ENCODE data around the gene NUDT3. TPM values are rescaled to one million over a fixed set of nuclear protein-coding genes. Genes with fewer than 3 reads are reported as not detected.
"Not testable (repeated sequence)": the region's sequence is repeated elsewhere in the genome, so short reads cannot be mapped to it uniquely, and the experiment has no call there.

Gene NUDT3
- total RNA-seq, 2 donors from 2014 or later: 22.8 to 24.7 TPM

DNA sequence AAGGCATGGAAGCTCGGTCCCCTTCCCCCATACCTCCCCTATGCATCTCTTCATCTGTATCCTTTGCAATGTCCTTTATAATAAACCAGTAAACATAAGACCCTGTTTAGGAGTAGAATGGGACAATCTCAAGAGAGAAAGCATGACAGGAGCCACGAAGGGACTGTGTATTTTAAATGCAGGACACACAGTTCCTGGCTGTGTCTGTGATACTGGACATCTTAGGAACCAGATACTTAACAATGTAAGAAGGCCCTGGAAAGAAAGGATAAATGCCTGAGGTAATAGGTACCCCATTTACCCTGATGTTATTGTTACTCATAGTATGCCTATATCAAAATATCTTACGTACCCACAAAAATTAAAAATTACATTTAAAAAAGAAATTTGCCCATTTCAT lies 36.6 kb downstream of the NUDT3 start:
- DNase-seq: no peak
- Mint-ChIP-seq H3K36me3 (ENCODE audit: low read depth) (peaks cover 4% of the 10 kb centered on the region), H3K9me3 (no peaks in the 10 kb centered on the region), H3K27me3 (ENCODE audit: insufficient read depth) (no peaks in the 10 kb centered on the region), H3K4me1 (peaks cover 3% of the 10 kb centered on the region), H3K4me3 (no peak overlapping the region), H3K27ac (no peak overlapping the region)
- H3K27ac ChIP-seq (ENCODE audit: low read depth, low read length): no peak overlapping the region
- H3K9ac ChIP-seq (ENCODE audit: extremely low read depth, low read length, poor library complexity, severe bottlenecking): no peak overlapping the region
- H3K27me3 ChIP-seq (ENCODE audit: control insufficient read depth, insufficient read depth, low read length, poor library complexity, severe bottlenecking): no peaks in the 10 kb centered on the region
- no peaks in the 10 kb centered on the region for H3K4me1 ChIP-seq (ENCODE audit: control insufficient read depth, insufficient read depth, low read length)
- H3K36me3 ChIP-seq (ENCODE audit: control insufficient read depth, insufficient read depth, low read length): no peaks in the 10 kb centered on the region
- TF ChIP-seq CTCF (conservative IDR thresholded peaks at IDR 0.05): no peak
- H3K4me3 ChIP-seq (ENCODE audit: low read length): no peak overlapping the region
- no peaks in the 10 kb centered on the region for H3K9me3 ChIP-seq (ENCODE audit: control insufficient read depth, low read length)
- 82 to 86% methylated on average over 2 of the region's 3 CpGs for WGBS, 2 experiments (ENCODE audit: insufficient coverage in 1 of 2, insufficient read length in 1 of 2)

DNA sequence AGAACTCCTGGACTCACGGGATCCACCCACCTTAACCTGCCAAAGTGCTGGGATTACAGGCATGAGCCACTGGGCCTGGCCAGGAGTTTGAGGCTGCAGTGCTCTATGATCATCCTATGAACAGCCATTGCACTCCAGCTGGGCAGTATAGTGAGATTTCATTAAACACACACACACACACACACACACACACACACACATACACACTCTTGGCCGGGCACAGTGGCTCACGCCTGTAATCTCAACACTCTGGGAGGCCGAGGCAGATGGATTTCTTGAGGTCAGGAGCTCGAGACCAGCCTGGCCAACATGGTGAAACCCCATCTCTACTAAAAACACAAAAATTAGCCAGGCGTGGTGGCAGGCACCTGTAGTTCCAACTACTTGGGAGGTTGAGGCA lies 38.2 kb downstream of the NUDT3 start:
- 91 to 100% methylated on average over 1 to 6 of the region's 6 CpGs for WGBS, 2 experiments (ENCODE audit: insufficient coverage in 1 of 2, insufficient read length in 1 of 2)
- H3K27ac Mint-ChIP-seq; H3K27me3 Mint-ChIP-seq (ENCODE audit: insufficient read depth): not testable (repeated sequence)

DNA sequence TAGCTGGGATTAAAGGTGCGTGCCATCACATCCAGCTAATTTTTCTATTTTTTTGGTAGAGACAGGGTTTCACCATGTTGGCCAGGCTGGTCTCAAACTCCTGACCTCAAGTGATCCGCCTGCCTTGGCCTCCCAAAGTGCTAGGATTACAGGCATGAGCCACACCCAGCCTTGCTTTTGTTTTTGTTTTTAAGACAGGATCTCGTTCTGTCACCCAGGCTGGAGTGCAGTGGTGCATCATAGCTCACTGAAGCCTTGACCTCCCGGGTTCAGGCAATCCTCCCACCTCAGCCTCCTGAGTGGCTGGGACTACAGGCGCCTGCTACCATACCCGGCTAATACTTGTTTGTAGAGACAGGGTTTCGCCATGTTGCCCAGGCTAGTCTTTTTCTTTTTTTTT lies 38.9 kb downstream of the NUDT3 start:
- H3K4me1 ChIP-seq (ENCODE audit: control insufficient read depth, insufficient read depth, low read length); DNase-seq; H3K27ac Mint-ChIP-seq; H3K4me1 Mint-ChIP-seq; H3K9me3 ChIP-seq (ENCODE audit: control insufficient read depth, low read length); H3K27me3 Mint-ChIP-seq (ENCODE audit: insufficient read depth); H3K9ac ChIP-seq (ENCODE audit: extremely low read depth, low read length, poor library complexity, severe bottlenecking); H3K9me3 Mint-ChIP-seq; H3K36me3 Mint-ChIP-seq (ENCODE audit: low read depth); H3K27me3 ChIP-seq (ENCODE audit: control insufficient read depth, insufficient read depth, low read length, poor library complexity, severe bottlenecking); H3K27ac ChIP-seq (ENCODE audit: low read depth, low read length); H3K4me3 ChIP-seq (ENCODE audit: low read length); H3K36me3 ChIP-seq (ENCODE audit: control insufficient read depth, insufficient read depth, low read length); H3K4me3 Mint-ChIP-seq: not testable (repeated sequence)
- 89 to 93% methylated on average over 7 of the region's 7 CpGs for WGBS, 2 experiments (ENCODE audit: insufficient coverage in 1 of 2, insufficient read length in 1 of 2)

More for the DNA sequence above, 38.2 kb downstream of the NUDT3 start:
- not testable (repeated sequence) for H3K4me3 ChIP-seq (ENCODE audit: low read length); H3K9ac ChIP-seq (ENCODE audit: extremely low read depth, low read length, poor library complexity, severe bottlenecking); H3K9me3 ChIP-seq (ENCODE audit: control insufficient read depth, low read length); H3K9me3 Mint-ChIP-seq; H3K4me1 Mint-ChIP-seq; DNase-seq; H3K36me3 ChIP-seq (ENCODE audit: control insufficient read depth, insufficient read depth, low read length); H3K27ac ChIP-seq (ENCODE audit: low read depth, low read length); H3K27me3 ChIP-seq (ENCODE audit: control insufficient read depth, insufficient read depth, low read length, poor library complexity, severe bottlenecking); H3K36me3 Mint-ChIP-seq (ENCODE audit: low read depth); H3K4me3 Mint-ChIP-seq; H3K4me1 ChIP-seq (ENCODE audit: control insufficient read depth, insufficient read depth, low read length)

- 96 to 100% methylated on average over 2 of the region's 2 CpGs for WGBS, 2 experiments (ENCODE audit: insufficient coverage in 1 of 2, insufficient read length in 1 of 2)
- Histone ChIP-seq H3K4me3 (ENCODE audit: low read length) (no peak overlapping the region), H3K9ac (ENCODE audit: extremely low read depth, low read length, poor library complexity, severe bottlenecking) (no peak overlapping the region), H3K27me3 (ENCODE audit: control insufficient read depth, insufficient read depth, low read length, poor library complexity, severe bottlenecking) (no peaks in the 10 kb centered on the region), H3K9me3 (ENCODE audit: control insufficient read depth, low read length) (no peaks in the 10 kb centered on the region), H3K27ac (ENCODE audit: low read depth, low read length) (no peak overlapping the region), H3K36me3 (ENCODE audit: control insufficient read depth, insufficient read depth, low read length) (no peaks in the 10 kb centered on the region), H3K4me1 (ENCODE audit: control insufficient read depth, insufficient read depth, low read length) (no peaks in the 10 kb centered on the region)
- no peak for TF ChIP-seq CTCF (conservative IDR thresholded peaks at IDR 0.05)
- Mint-ChIP-seq H3K36me3 (ENCODE audit: low read depth) (no peaks in the 10 kb centered on the region), H3K4me3 (no peak overlapping the region), H3K4me1 (peaks cover 6% of the 10 kb centered on the region), H3K27me3 (ENCODE audit: insufficient read depth) (no peaks in the 10 kb centered on the region), H3K27ac (no peak overlapping the region), H3K9me3 (no peaks in the 10 kb centered on the region)
- no peak for DNase-seq
These were observed 40.0 kb downstream of the NUDT3 start for GRCh38 chr6:34352305-34352937.
